NCI-H1105 (cell line): ENCODE measurements around the gene TSTD2.
A peak's percentile ranks its signal among the peaks of the same experiment; 100 is the strongest.

Source experiments
- DNase-seq: peaks from one replicate; lab custom pipeline; 2025; lab: John Stamatoyannopoulos, UW

TSTD2 gene

GRCh38 chr9:97562542-97562941 lies 70.6 kb downstream of the TSTD2 start:
- no peak for DNase-seq

DNA sequence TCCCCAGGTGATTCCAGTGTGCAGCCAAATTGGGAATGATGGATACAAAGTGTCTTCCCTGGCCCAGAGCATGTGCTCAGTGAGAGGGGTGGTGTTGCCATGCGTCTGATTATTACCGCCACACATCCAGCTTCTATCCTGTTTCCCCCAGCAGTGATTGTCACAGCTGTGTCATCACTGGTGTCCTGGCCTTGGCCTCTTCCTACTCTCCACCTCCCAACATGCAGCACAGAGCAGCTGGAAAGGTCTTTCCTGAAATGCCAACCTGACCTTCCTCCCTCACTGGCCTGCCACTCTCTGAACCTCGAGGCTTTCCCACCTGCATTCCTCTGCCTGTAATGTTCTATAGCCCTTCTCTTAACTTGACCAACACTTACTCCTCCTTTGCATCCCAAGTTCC lies 71.7 kb downstream of the TSTD2 start:
- DNase-seq = no peak

GRCh38 chr9:97560851-97561250 lies 72.3 kb downstream of the TSTD2 start:
- no peak for DNase-seq

- no peak for DNase-seq
These were observed 73.0 kb downstream of the TSTD2 start for GRCh38 chr9:97560154-97560553.

GRCh38 chr9:97559111-97559514 lies 74.1 kb downstream of the TSTD2 start:
- no peak for DNase-seq

GRCh38 chr9:97558701-97559101 lies 74.5 kb downstream of the TSTD2 start:
- no peak for DNase-seq

DNA sequence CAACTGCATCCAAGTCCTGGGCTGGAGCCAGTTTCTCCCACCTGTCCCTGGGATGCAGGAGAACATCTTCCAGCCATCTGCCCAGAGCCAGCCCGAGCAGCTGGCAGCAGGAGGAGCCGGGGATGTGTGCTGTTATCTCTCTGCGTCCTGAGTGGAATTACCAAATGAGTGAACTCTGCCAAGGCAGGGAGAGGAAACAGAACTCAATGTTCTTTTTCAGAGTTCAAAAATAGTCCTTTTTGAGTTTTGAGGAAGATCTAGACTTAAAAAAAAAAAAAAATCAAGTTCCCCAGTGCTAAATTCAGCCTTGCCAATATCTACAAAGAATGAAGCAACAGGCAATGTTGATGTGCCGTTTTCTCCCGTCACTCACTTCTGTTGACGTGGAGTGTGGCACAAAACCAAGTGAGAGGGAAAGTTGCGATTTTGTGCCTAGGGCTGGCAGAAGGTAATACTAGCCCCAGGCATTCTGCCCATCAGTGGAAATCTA lies 75.5 kb downstream of the TSTD2 start:
- DNase-seq = peak; percentile 75

GRCh38 chr9:97556721-97557605 lies 76.2 kb downstream of the TSTD2 start:
- DNase-seq = peak; percentile 31

DNA sequence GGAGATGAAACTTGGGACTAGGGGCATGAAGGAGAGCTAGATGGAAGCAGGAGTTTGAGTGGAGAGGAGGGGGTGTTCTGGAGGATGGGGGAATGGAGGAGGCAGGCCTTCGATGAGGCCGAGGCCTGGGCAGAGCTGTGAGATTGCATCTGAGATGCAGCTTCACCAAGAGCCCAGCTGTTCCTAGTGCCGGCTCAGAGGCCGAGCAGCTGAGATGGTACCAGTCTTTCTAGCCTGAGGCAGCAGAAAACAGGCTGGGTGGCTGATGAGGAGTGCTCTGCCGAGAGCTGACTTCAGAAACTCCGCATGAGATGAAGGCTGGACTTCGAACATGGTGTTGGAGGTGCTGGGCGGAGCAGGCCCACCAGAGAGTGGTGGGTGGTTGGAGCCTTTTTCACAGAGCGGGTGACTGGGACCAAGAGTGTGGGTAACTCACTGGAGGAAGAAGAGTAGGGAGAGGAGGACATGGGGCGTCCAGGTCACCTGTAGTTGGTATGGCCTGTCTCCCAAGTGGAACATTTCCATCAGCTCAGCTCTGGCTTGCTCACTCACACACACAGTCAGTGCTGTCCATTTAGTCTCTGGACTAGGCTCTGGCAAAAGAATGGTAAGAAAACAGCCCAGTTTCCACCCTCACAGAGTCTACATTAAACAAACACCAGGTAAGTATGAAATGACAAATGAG lies 77.0 kb downstream of the TSTD2 start:
- DNase-seq = no peak

DNA sequence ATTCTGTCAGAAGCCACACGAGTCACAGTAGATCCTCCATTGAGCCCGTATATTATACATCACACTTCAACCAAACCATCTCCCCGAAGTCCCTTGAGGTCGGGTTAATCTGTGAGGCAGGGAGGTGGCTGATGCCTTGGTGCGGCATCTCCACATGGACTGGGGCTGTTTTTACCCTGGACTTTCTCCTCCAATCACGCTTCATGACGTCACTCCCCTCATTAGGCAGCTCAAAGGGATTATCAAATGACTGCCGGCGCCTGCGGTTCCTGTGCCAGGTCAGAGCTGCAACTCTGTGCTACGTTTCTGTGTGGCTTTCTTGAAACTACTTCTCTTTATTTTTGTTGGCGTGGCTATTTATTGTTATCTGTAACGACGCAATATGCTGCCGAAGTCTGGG lies 78.0 kb downstream of the TSTD2 start:
- no peak for DNase-seq

GRCh38 chr9:97554566-97555075 lies 78.5 kb downstream of the TSTD2 start:
- no peak for DNase-seq

DNA sequence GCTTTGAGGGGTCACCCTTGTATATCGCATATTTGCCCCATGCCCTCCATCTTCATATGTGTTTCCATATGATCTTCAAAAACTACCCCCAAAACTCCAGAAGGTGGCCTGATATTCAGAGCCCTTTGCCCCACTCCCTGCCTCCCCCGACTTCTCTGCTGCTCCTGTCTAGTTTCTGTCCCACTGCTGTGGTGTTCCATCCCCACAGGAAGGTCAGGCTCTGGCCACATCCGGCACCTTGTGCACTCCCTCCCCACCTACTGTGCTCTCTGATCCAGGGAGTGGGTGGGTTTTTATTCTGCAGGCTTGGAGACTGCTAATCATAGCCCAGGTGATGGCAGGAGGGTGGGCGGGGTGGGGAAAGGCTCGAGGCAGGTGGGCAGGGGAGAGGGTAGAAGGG lies 79.3 kb downstream of the TSTD2 start:
- no peak for DNase-seq

GRCh38 chr9:97553141-97553540 lies 80.0 kb downstream of the TSTD2 start:
- no peak for DNase-seq

DNA sequence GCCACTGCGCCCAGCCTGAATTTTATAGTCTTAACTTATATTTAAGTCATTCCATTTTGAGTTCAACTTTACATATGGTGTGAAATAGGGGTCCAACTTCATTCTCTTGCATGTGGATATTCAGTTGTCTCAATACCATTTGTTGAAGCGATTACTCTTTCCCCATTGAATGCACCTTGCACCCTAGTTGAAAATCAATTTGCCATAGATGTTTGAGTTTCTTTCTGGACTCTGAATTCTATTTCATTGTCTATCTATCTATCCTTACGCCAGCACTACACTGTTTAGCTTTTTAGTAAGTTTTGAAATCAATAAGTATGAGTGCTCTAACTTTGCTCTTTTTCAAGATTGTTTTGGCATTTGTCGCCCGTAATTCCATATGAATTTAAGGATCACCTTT lies 81.9 kb downstream of the TSTD2 start:
- DNase-seq = no peak

GRCh38 chr9:97550386-97550785 lies 82.8 kb downstream of the TSTD2 start:
- no peak for DNase-seq
